SK-N-MC (cell line): ENCODE data around the gene SFTA2.

Experiments
- DNase-seq: peaks from one replicate; pipeline ENCODE4 v3.0.0-alpha.2; 2011; ENCODE audit warnings: low read depth, low spot score
- H3K27ac ChIP-seq: fragments of 200-600 bp; sonication (generic); 2 replicates; pipeline ENCODE4 v1.5.1; 2016; ENCODE audit warnings: mixed run types
- H3K36me3 ChIP-seq: fragments of 200-600 bp; sonication (generic); 2 replicates; pipeline ENCODE4 v1.6.1; 2017; ENCODE audit warnings: antibody characterized with exemption, low read length, mixed read lengths; ENCODE audit not compliant: insufficient read depth
- H3K4me3 ChIP-seq: fragments of 200-600 bp; sonication (generic); 2 replicates; pipeline ENCODE4 v1.5.1; 2016
- H3K9ac ChIP-seq: fragments of 200-600 bp; sonication (generic); 2 replicates; pipeline ENCODE4 v1.8.0; 2017; ENCODE audit warnings: mixed run types, mixed read lengths; ENCODE audit not compliant: insufficient read length
- H3K9me3 ChIP-seq: fragments of 200-600 bp; sonication (generic); 2 replicates; pipeline ENCODE4 v1.6.1; 2017; ENCODE audit warnings: low read depth, mild to moderate bottlenecking, antibody characterized with exemption, low read length, moderate library complexity, mixed read lengths
- EZH2 ChIP-seq: fragments of 200-600 bp; sonication (generic); IDR thresholded peaks from one replicate; pipeline ENCODE4 v1.6.1; 2017; ENCODE audit warnings: antibody characterized with exemption
- FOXP2 ChIP-seq: optimal IDR thresholded peaks from 2 replicates; pipeline ENCODE3; 2011; ENCODE audit warnings: mild to moderate bottlenecking, moderate library complexity; ENCODE audit not compliant: insufficient read depth; ENCODE audit errors: extremely low read length, control extremely low read depth
- POLR2AphosphoS5 ChIP-seq: IDR thresholded peaks from 2 replicates; pipeline ENCODE4 v1.6.1; 2012; ENCODE audit warnings: mild to moderate bottlenecking, low read depth, low read length, borderline replicate concordance

Gene SFTA2

DNA sequence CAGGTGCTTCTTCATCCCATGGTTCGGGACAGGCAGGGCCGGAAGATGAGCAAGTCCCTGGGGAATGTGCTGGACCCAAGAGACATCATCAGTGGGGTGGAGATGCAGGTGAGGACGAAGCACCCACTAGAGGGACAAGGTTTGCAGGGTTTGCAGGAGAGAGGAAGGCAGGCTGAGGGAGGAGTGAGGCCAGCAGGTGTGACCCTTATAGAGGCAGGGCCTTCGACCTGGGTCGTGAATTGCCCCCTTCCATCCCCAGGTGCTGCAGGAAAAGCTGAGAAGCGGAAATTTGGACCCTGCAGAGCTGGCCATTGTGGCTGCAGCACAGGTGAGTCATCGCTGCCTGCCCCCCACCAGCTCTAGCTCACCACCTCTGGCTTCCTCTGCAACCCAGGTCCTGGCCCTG lies 9.5 kb downstream of the SFTA2 start:
- Histone ChIP-seq H3K27ac (no peak overlapping the region), H3K9ac (no peak overlapping the region), H3K4me3 (no peak overlapping the region), H3K36me3 (no peaks in the 10 kb centered on the region; the same call in 1 of the 2 replicates), H3K9me3 (no peaks in the 10 kb centered on the region)
- no peak for TF ChIP-seq EZH2
- no peak for TF ChIP-seq POLR2AphosphoS5
- TF ChIP-seq FOXP2: no peak
- DNase-seq: no peak

DNA sequence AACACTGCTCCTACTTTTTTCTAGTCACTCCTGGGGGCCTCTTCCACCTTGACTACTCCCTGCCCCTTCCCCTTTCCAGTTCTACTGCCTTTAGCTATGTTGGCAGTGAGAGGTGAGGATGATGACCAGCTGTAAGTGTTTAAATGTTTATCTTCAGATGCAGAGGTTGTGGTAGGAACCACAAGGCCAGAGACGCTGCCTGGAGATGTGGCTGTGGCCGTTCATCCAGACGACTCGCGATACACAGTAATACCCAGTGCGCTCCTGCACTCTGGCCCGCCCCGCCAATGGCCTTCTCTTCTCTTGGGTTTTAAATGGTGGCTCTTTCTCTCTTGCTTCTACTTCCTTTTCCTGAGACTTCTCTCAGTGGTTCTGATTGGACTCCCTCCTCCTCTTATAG lies 13.3 kb downstream of the SFTA2 start:
- no peak for TF ChIP-seq FOXP2
- TF ChIP-seq EZH2: no peak
- TF ChIP-seq POLR2AphosphoS5: no peak
- Histone ChIP-seq H3K9ac (no peak overlapping the region), H3K27ac (no peak overlapping the region), H3K9me3 (no peaks in the 10 kb centered on the region), H3K36me3 (peaks cover under 1% of the 10 kb centered on the region; the same call in 1 of the 2 replicates), H3K4me3 (no peak overlapping the region)
- no peak for DNase-seq

DNA sequence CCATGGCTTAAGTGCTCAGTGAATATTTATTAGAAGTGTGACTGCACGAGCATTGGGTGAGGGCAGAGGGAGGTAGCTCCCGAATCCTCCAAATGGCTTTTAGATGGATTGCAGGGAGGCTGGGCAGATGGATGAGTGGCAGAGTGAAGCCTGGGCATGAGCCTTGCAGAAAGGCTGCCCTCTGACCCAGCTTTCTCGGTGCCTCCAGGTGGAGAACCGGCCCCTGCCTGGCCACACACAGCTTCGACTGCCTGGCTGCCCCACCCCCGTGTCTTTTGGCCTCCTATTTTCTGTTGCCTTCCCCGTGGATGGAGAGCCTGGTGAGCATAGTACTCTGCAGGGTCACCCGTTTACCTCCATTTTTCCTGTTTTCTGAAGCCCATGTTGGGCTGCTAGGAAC lies 14.5 kb downstream of the SFTA2 start:
- no peak overlapping the region for H3K4me3 ChIP-seq
- H3K9ac ChIP-seq: no peak overlapping the region
- H3K36me3 ChIP-seq: peaks cover 6% of the 10 kb centered on the region; the same call in 1 of the 2 replicates
- TF ChIP-seq EZH2 (no peak), FOXP2 (no peak), POLR2AphosphoS5 (no peak)
- no peak for DNase-seq
- H3K27ac ChIP-seq: no peak overlapping the region
- no peaks in the 10 kb centered on the region for H3K9me3 ChIP-seq

DNA sequence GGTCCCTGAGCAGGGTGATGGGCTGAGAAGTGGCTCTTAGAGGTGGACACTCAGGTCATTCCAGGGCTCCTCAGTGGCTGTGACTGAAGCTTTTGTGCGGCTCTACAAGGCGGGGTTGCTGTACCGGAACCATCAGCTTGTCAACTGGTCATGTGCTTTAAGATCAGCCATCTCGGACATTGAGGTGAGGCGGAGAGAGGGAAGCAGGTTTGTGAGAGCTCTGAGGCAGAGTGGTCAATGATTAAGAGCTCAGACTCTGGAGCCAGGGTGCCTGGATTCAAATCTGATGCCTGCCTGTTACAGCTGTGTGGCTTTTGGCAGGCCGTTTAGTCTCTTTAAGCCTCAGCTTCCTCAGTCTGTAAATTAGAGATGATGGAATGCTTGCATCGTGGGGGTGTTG lies 14.9 kb downstream of the SFTA2 start:
- no peak overlapping the region for H3K9ac ChIP-seq
- H3K9me3 ChIP-seq: no peaks in the 10 kb centered on the region
- H3K27ac ChIP-seq: no peak overlapping the region
- no peak overlapping the region for H3K4me3 ChIP-seq
- peaks cover 6% of the 10 kb centered on the region; the same call in 1 of the 2 replicates for H3K36me3 ChIP-seq
- TF ChIP-seq EZH2: no peak
- TF ChIP-seq FOXP2: no peak
- no peak for TF ChIP-seq POLR2AphosphoS5
- DNase-seq: no peak

DNA sequence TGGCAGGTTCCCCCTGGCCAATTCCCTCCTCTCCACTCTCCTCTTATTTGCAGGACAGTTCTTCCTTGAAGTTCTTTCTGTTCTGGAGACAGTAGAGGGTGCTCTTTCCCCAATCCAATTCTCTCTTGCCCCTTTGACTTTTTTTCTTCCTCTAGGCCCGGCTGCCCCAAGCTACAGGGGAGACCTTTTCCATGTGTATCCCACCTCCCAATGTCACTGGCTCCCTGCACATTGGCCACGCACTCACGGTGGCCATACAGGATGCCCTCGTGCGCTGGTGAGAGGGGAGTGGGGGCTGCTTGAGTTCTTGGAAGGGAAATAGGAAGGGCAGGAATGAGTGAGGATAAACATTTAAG lies 16.4 kb downstream of the SFTA2 start:
- TF ChIP-seq POLR2AphosphoS5 (no peak), FOXP2 (no peak), EZH2 (no peak)
- DNase-seq: no peak
- H3K27ac ChIP-seq: no peak overlapping the region
- H3K9ac ChIP-seq: no peak overlapping the region
- H3K9me3 ChIP-seq: no peaks in the 10 kb centered on the region
- H3K4me3 ChIP-seq: no peak overlapping the region
- peaks cover 14% of the 10 kb centered on the region; the same call in 1 of the 2 replicates for H3K36me3 ChIP-seq

DNA sequence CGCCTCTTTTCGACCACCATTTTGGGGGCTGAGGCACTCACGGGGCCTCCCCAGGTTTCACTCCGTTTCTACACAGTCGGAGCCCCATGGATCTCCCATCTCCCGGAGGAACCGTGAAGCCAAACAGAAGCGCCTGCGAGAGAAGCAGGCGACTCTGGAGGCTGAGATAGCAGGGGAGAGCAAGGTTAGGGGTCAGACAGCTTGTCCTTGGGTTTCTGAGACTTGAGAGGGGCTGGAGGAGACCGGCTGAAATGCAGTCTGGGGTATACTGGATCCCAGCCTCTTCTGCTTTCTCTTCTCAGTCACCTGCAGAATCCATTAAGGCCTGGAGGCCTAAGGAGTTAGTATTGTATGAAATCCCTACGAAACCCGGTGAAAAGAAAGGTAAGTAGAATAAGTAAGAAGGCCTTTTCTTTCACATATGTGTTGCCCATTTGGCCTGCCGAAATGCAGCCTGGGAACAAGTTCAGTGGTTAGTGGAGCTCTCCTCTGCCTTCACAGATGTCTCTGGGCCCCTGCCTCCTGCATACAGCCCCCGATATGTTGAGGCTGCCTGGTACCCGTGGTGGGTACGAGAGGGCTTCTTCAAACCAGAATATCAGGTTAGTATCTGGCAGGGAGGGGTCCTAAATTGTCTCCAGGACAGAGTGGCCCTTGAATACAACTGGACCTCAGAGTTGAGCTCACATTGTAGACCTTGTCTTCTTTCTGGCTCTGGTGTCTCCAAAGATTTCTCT lies 16.9 kb downstream of the SFTA2 start:
- no peak for DNase-seq
- Histone ChIP-seq H3K36me3 (peaks cover 17% of the 10 kb centered on the region; the same call in 1 of the 2 replicates), H3K9ac (peak overlapping the region; percentile 87), H3K27ac (peak overlapping the region; percentile 60; the same call in 1 of the 2 replicates), H3K9me3 (no peaks in the 10 kb centered on the region), H3K4me3 (peak overlapping the region; percentile 94)
- TF ChIP-seq POLR2AphosphoS5 (no peak), FOXP2 (no peak), EZH2 (no peak)

DNA sequence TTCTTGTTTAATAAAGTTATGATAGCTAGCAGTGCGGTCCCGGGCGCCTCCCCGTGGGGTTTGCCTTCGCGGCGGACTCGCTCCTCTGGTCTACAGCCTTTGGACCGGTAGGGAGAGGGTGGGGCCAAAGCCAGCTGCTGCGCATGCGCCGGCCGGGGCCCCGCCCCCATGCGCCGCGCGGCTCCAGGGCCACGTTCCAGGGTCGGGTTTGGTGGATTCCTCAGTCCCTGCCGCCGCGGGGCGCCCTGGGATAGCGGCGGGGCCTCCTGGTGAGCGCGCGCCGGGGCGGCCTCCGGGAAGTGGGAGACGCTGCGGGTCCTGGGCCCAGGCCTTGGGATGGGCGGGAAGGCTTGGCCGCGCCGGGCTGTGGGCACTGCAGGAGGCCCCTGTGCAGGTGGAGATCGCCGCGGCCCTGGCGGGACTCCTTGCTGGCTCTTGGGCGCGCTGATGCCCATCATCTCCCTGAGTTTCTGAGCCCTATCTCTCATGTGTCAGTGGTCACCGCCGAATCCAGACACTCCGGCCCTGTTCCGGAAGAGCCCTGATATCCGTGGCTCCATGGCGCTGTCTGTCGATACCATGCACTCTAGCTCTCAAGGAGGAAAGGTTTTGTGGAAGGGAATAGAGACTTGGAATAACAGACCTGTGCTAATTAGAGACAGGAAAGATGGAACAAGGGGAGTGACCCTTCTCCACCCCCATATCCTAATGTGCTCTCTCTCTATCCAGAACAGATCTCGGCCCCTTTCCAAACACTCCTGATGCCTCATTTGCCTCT lies 17.7 kb downstream of the SFTA2 start, which contains the start of gene VARS2:
Gene VARS2 (plus strand): TSS at position 163 of the 778 bp plus-strand sequence. CDS start 599 bp downstream, at position 762.
- DNase-seq: no peak
- Histone ChIP-seq H3K9ac (peak within 1 kb of the TSS; percentile 87), H3K9me3 (no peaks in the 10 kb centered on the region), H3K4me3 (peak within 1 kb of the TSS; percentile 94), H3K36me3 (peaks cover 21% of the 10 kb centered on the region; the same call in 1 of the 2 replicates), H3K27ac (peak within 1 kb of the TSS; percentile 60; the same call in 1 of the 2 replicates)
- TF ChIP-seq EZH2 (no peak), POLR2AphosphoS5 (peak; percentile 91)

DNA sequence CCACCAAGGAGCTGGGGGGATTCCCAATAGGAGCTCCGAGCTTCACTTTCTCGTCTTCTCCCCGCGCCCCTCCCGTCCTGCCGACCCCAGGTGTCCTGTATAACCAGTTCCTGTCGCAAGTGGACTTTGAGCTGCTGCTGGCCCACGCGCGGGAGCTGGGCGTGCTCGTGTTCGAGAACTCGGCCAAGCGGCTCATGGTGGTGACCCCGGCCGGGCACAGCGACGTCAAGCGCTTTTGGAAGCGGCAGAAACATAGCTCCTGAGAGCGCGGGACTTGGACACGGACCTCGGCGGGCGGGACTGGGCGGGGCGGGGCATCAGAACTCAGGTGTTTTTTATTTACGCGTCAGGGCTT lies 18.3 kb downstream of the SFTA2 start:
- H3K4me3 ChIP-seq: peak overlapping the region; percentile 94
- H3K9me3 ChIP-seq: no peaks in the 10 kb centered on the region
- H3K27ac ChIP-seq: no peak overlapping the region
- no peak for DNase-seq
- H3K36me3 ChIP-seq: peaks cover 21% of the 10 kb centered on the region; the same call in 1 of the 2 replicates
- no peak overlapping the region for H3K9ac ChIP-seq
- no peak for TF ChIP-seq EZH2
- TF ChIP-seq FOXP2: no peak
- no peak for TF ChIP-seq POLR2AphosphoS5
